GM12878 (cell line): ENCODE results near the gene FOXL3. TPM values are rescaled to one million over a fixed set of nuclear protein-coding genes. Genes with fewer than 3 reads are reported as not detected.

ENCODE experiments used
- ATAC-seq: fragments of 200-7000 bp; cut with Tn5 transposase; 3 replicates; pipeline ENCODE4 v1.9.1; 2020; ENCODE audit warnings: mild to moderate bottlenecking, moderate library complexity
- BruUV-seq: library from RNA; stranded (reverse); fragments of 400-500 nt; replicated peaks from 2 replicates; lab custom pipeline; 2021; lab: Mats Ljungman, UMichigan
- CTCF ChIA-PET: fragments of 300-600 bp; sonication (Branson Sonifier 250); formaldehyde crosslinking; extraction: SDS; loops from one replicate; lab custom pipeline; 2021; ENCODE audit warnings: inconsistent platforms; lab: Yijun Ruan, JAX
- POLR2A ChIA-PET: fragments of 350-600 bp; formaldehyde crosslinking; extraction: SDS; loops from one replicate; lab custom pipeline; 2021; ENCODE audit warnings: inconsistent platforms; lab: Charles Lee
- RAD21 ChIA-PET: fragments of 300-600 bp; sonication (Branson Sonifier 250); formaldehyde crosslinking; loops from one replicate; lab custom pipeline; 2023; ENCODE audit warnings: antibody characterized with exemption; ENCODE audit not compliant: unreplicated experiment; lab: Charles Lee
- SMC1A ChIA-PET: fragments of 300-600 bp; sonication (Branson Sonifier 250); formaldehyde crosslinking; loops from one replicate; lab custom pipeline; 2023; ENCODE audit not compliant: unreplicated experiment, uncharacterized antibody; lab: Charles Lee
- DNase-seq: peaks from one replicate; pipeline ENCODE4 v3.0.0-alpha.2; 2011; ENCODE audit warnings: low read depth, low spot score
- FAIRE-seq: peaks from 3 replicates; lab custom pipeline; 2011; peaks lifted over from hg19 to GRCh38; lab: Jason Lieb, UNC
- H2AFZ ChIP-seq: 2 replicates; pipeline ENCODE4 v1.6.0; 2011; ENCODE audit warnings: low read depth, low read length, control low read depth; ENCODE audit not compliant: control insufficient read depth
- H3K27ac ChIP-seq: 2 replicates; pipeline ENCODE4 v1.5.1; 2011; ENCODE audit warnings: control low read depth; ENCODE audit not compliant: control insufficient read depth, insufficient read depth
- H3K27me3 ChIP-seq, 2 experiments: replicated peaks in 1 of 2; 2 replicates each; pipeline versions ENCODE4 v1.6.0 to v1.6.1; 2011; ENCODE audit warnings: low read length in 1 of 2; ENCODE audit not compliant: control insufficient read depth in 2 of 2, insufficient read depth in 2 of 2
- H3K36me3 ChIP-seq, 2 experiments: 2 replicates each; pipeline ENCODE4 v1.5.1; 2011; ENCODE audit warnings: low read length in 1 of 2; ENCODE audit not compliant: control insufficient read depth in 2 of 2, insufficient read depth in 2 of 2
- H3K4me1 ChIP-seq: 2 replicates; pipeline ENCODE4 v1.6.1; 2011; ENCODE audit warnings: mild to moderate bottlenecking, low read length, moderate library complexity, mixed read lengths; ENCODE audit not compliant: control insufficient read depth, insufficient read depth
- H3K4me2 ChIP-seq: 2 replicates; pipeline ENCODE4 v1.6.0; 2011; ENCODE audit warnings: control low read depth; ENCODE audit not compliant: control insufficient read depth, insufficient read depth
- H3K4me3 ChIP-seq: fragments of 200-600 bp; sonication (generic); 2 replicates; pipeline ENCODE4 v1.5.1; 2016
- H3K79me2 ChIP-seq: 2 replicates; pipeline ENCODE4 v1.6.0; 2011; ENCODE audit warnings: low read length; ENCODE audit not compliant: control insufficient read depth, insufficient read depth
- H3K9ac ChIP-seq: 2 replicates; pipeline ENCODE4 v1.8.0; 2011; ENCODE audit warnings: low read length, control low read depth, mixed read lengths; ENCODE audit not compliant: control insufficient read depth, insufficient read depth
- H3K9me3 ChIP-seq: replicated peaks from 3 replicates; pipeline ENCODE4 v1.5.1; 2011; ENCODE audit warnings: mild to moderate bottlenecking, low read length; ENCODE audit not compliant: control insufficient read depth, insufficient read depth
- H4K20me1 ChIP-seq: 2 replicates; pipeline ENCODE4 v1.6.0; 2011; ENCODE audit not compliant: control insufficient read depth, insufficient read depth
- ATF7 ChIP-seq: fragments of 450-650 bp; IDR thresholded peaks from 2 replicates; pipeline ENCODE4 v1.6.1; 2016; ENCODE audit warnings: low read depth, mild to moderate bottlenecking
- BCLAF1 ChIP-seq: fragments of 450-650 bp; IDR thresholded peaks from 2 replicates; pipeline ENCODE4 v1.6.1; 2017; ENCODE audit warnings: antibody characterized with exemption, mild to moderate bottlenecking, moderate library complexity
- CREM ChIP-seq: IDR thresholded peaks from 2 replicates; pipeline ENCODE4 v1.6.1; 2014; ENCODE audit warnings: antibody characterized with exemption, low read depth
- PAX5 ChIP-seq: IDR thresholded peaks from 2 replicates; pipeline ENCODE4 v1.6.1; 2011; ENCODE audit warnings: low read depth, low read length, borderline replicate concordance
- POLR2AphosphoS5 ChIP-seq: IDR thresholded peaks from 2 replicates; pipeline ENCODE4 v1.6.1; 2011; ENCODE audit warnings: mild to moderate bottlenecking, low read length, inconsistent platforms
- WGBS: methylation state at CpG from one replicate; pipeline ENCODE4 v1.1.6; 2016; ENCODE audit warnings: low lambda C conversion rate; ENCODE audit not compliant: insufficient replicate concordance, insufficient coverage; ENCODE audit errors: missing lambda C conversion rate; 5-methylcytosine and 5-hydroxymethylcytosine counted together
- in situ Hi-C: fragments of 300-500 bp; cut with MboI; formaldehyde crosslinking; loops from 9 replicates; pipeline ENCODE4 v1.14.3; 2018; ENCODE audit warnings: mixed read lengths
- intact Hi-C: fragments of 100-400 bp; cut with micrococcal nuclease; formaldehyde crosslinking; loops from one replicate; pipeline ENCODE4 v1.14.2; 2022; ENCODE audit not compliant: unreplicated experiment
- polyA plus RNA-seq, 11 experiments: library from polyadenylated mRNA; depleted of rRNA in 4 of 11; unstranded in 6 of 11; stranded (reverse) in 5 of 11; fragments of >200 nt; fragmentation: Nextera tagmentation in 4 of 11; fragmentation: Illumina TruSeq in 1 of 11; extraction: Ambion mirVana in 4 of 11; extraction: Trizol in 1 of 11; gene quantifications; 1 replicate in 1 of 11; 2 replicates in 10 of 11; pipeline versions ENCODE4 v1.2.1 to v1.2.3, GENCODE V29; 2011 to 2016; ENCODE audit warnings: inconsistent platforms in 2 of 11, missing spikeins in 2 of 11, low read depth in 1 of 11
- total RNA-seq, 4 experiments: library from RNA; depleted of rRNA in 3 of 4; stranded (reverse); fragments of >200 nt in 3 of 4; fragmentation: Illumina TruSeq in 1 of 4; extraction: Trizol in 1 of 4; gene quantifications; 2 replicates each; pipeline versions ENCODE4 v1.2.1 to v1.2.3, GENCODE V29; 2013 to 2021

The FOXL3 gene
- total and polyA plus RNA-seq, 10 of the 15 experiments (the other 5 are each of a cell fraction or from before 2014, with no cell fraction given) = not detected

GRCh38 chr7:259191-259505 is 30.8 kb upstream of the FOXL3 start:
- H3K27ac ChIP-seq = no peak overlapping the region
- DNase-seq (no peak), ATAC-seq (no peak), FAIRE-seq (no peak)
- intact Hi-C loops = no loop called here
- RAD21 ChIA-PET = no interaction called here
- SMC1A ChIA-PET = no interaction called here
- H4K20me1 ChIP-seq = no peaks in the 10 kb centered on the region
- TF ChIP-seq ATF7 = no peak
- no peak for TF ChIP-seq PAX5
- TF ChIP-seq POLR2AphosphoS5 = no peak
- TF ChIP-seq BCLAF1 = no peak
- TF ChIP-seq CREM = no peak
- in situ Hi-C loops = no loop called here
- no peak overlapping the region for H3K4me3 ChIP-seq
- H3K9me3 ChIP-seq = no peaks in the 10 kb centered on the region; the same call in 2 of the 3 replicates
- no peaks in the 10 kb centered on the region for H3K27me3 ChIP-seq
- H3K36me3 ChIP-seq = no peaks in the 10 kb centered on the region
- H3K79me2 ChIP-seq = no peaks in the 10 kb centered on the region
- no peak overlapping the region for H2AFZ ChIP-seq
- BruUV-seq = no TSS peak
- WGBS = 69% methylated on average over 13 of the region's 15 CpGs
- POLR2A ChIA-PET = no interaction called here
- H3K4me1 ChIP-seq = no peaks in the 10 kb centered on the region
- no peak overlapping the region for H3K9ac ChIP-seq
- CTCF ChIA-PET = no interaction called here
- H3K4me2 ChIP-seq = no peak overlapping the region
